Transverse colon (tissue), 4 donors: ENCODE measurements around the gene PGAP6. TPM values are rescaled to one million over a fixed set of nuclear protein-coding genes. Genes with fewer than 3 reads are reported as not detected.
A peak's percentile ranks its signal among the peaks of the same experiment; 100 is the strongest.

Source experiments
- DNase-seq: peaks from one replicate; pipeline ENCODE4 v3.0.0-alpha.2; 2019
- H3K27ac ChIP-seq, 4 donors: fragments of 200-600 bp; sonication (generic); 2 replicates each; pipeline ENCODE4 v1.5.1; 2016 to 2018; ENCODE audit warnings: inconsistent platforms in 4 of 4
- H3K27me3 ChIP-seq: fragments of 200-600 bp; sonication (generic); 2 replicates; pipeline ENCODE4 v1.5.1; 2017; ENCODE audit warnings: inconsistent platforms
- H3K36me3 ChIP-seq, 4 donors: fragments of 200-600 bp; sonication (generic); 2 replicates each; pipeline ENCODE4 v1.5.1; 2017 to 2019; ENCODE audit warnings: inconsistent platforms in 4 of 4
- H3K4me1 ChIP-seq, 4 donors: fragments of 200-600 bp; sonication (generic); 2 replicates each; pipeline ENCODE4 v1.5.1; 2017 to 2020; ENCODE audit warnings: inconsistent platforms in 4 of 4
- H3K4me3 ChIP-seq, 4 donors: fragments of 200-600 bp; sonication (generic); 1 replicate in 1 of 4; 2 replicates in 3 of 4; pipeline versions ENCODE4 v1.5.1 to v1.6.1; 2017 to 2019; ENCODE audit warnings: inconsistent platforms in 4 of 4
- H3K9me3 ChIP-seq, 2 donors: fragments of 200-600 bp; sonication (generic); 2 replicates each; pipeline ENCODE4 v1.5.1; 2017 to 2019; ENCODE audit warnings: inconsistent platforms in 2 of 2
- EP300 ChIP-seq: sonication (generic); formaldehyde crosslinking; IDR thresholded peaks from one replicate; pipeline ENCODE4 v1.6.1; 2017; ENCODE audit warnings: antibody characterized with exemption, low read depth
- POLR2A ChIP-seq: fragments of 450-650 bp; IDR thresholded peaks from one replicate; pipeline ENCODE4 v1.6.1; 2016; ENCODE audit warnings: antibody characterized with exemption, mild to moderate bottlenecking, moderate library complexity
- POLR2AphosphoS5 ChIP-seq, 3 donors: sonication (generic); formaldehyde crosslinking; IDR thresholded peaks; one replicate each; pipeline ENCODE4 v1.6.1; 2016; ENCODE audit warnings: antibody characterized with exemption in 3 of 3
- WGBS, 2 donors: methylation state at CpG; one replicate each; pipeline ENCODE4 v1.1.5; 2018; ENCODE audit warnings: low coverage in 1 of 2; 5-methylcytosine and 5-hydroxymethylcytosine counted together
- in situ Hi-C, 4 donors: fragments of 200-750 bp; cut with MboI; loops; one replicate each; pipeline versions ENCODE4 v1.15.0 to v1.15.1; 2017; ENCODE audit warnings: low sequenced_read_pairs in 3 of 4, low pct_ligation_motif_present in 1 of 4, low pct_unique_long_range_greater_than_20kb in 1 of 4
- intact Hi-C: fragments of 100-400 bp; cut with DNase I; formaldehyde crosslinking; loops from one replicate; pipeline ENCODE4 v1.15.1; 2023; ENCODE audit warnings: low total_unique reads
- total RNA-seq, 4 donors: library from RNA; depleted of rRNA; stranded (reverse); fragments of >200 nt; gene quantifications; one replicate each; pipeline ENCODE4 v1.1.0, GENCODE V29; 2016
- TF ChIP-seq, protein P1 (sequence below), 5 experiments: fragments of 200-600 bp in 3 of 5; fragments of 450-650 bp in 2 of 5; sonication (generic) in 3 of 5; IDR thresholded peaks; 1 replicate in 2 of 5; 2 replicates in 3 of 5; pipeline ENCODE4 v1.5.1; 2016 to 2017; ENCODE audit warnings: antibody characterized with exemption in 5 of 5, inconsistent platforms in 3 of 5, mild to moderate bottlenecking in 2 of 5, moderate library complexity in 1 of 5

PGAP6 gene, protein sequence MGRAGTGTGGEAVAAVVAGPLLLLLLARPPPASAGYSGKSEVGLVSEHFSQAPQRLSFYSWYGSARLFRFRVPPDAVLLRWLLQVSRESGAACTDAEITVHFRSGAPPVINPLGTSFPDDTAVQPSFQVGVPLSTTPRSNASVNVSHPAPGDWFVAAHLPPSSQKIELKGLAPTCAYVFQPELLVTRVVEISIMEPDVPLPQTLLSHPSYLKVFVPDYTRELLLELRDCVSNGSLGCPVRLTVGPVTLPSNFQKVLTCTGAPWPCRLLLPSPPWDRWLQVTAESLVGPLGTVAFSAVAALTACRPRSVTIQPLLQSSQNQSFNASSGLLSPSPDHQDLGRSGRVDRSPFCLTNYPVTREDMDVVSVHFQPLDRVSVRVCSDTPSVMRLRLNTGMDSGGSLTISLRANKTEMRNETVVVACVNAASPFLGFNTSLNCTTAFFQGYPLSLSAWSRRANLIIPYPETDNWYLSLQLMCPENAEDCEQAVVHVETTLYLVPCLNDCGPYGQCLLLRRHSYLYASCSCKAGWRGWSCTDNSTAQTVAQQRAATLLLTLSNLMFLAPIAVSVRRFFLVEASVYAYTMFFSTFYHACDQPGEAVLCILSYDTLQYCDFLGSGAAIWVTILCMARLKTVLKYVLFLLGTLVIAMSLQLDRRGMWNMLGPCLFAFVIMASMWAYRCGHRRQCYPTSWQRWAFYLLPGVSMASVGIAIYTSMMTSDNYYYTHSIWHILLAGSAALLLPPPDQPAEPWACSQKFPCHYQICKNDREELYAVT
- 100 to 1,000 TPM; 105 to 300 (median 179) TPM for total RNA-seq

DNA sequence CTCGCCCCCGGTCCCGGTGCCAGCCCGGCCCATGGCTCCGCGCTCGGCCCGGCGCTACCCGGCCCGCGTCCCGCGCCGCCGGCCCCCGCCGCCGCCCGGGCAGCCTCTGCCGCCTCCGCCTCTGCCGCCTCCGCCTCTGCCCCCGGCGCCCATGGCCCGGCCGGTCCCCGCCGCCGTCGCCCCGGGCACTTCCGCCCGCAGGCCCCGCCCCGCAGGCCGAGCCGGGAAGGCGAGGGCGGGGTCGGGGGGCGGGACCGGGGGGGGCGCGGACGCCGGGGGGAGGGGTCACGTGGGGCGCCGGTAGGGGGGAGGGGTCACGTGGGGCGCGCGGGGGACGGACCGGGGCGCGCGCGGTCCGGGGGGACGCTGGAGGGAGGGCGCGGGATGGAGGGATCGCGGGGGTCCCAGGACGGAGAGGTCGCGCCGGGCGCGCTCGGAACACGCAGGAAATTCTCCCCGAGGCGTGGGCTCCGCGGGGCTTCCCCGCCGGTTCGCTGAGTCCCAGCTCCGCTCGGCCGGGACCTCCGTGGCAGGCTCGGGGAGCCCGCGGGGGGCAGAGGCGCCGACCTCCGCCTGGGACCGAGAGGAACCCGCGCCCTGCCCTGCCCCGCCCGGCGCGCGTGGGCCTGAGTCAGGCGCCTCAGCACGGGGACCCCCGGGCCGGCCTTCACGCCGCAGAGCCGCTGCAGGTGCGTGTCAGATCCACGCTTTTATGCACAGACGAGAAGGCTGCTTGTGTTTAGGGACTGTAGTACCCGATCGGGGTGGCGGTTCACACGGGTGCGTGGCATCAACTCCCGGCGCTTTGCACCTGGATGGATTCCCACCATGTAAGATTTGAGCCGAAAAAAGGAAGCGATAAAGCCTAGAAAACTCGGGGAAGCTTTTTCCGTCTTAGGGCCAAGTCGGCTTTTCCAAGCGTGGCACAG lies at the start of gene PGAP6:
TSS of gene PGAP6 (minus strand) at position 190 of the 929 bp plus-strand sequence. CDS start at position 33, 157 bp downstream.
- peaks cover 22 to 40% (median 33%) of the 10 kb centered on the region in 4 donors for H3K4me1 ChIP-seq
- 0% methylated on average over 21 of the region's 123 CpGs; no CpG with 5 or more reads in 1 of the 2 donors for WGBS, 2 donors

DNA sequence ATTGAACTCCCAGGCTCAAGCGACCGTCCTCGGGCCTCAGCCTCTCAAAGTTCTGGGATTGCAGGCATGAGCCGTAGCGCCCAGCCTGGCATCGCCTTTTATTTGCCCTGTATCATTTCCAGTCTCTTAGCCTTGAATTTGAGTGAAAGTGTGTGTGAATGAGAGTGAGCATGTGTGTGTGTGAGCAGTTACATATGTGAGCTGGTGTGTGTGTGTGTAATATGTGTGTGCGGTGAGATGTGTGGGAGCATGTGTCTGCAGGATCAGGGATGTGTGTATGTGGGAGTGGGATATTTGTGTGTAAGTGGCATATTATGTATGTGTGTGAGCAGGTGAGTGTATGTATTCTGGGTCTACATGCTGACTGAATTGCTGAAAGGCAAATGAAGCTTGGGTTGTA lies 49.1 kb upstream of the PGAP6 start:
- H3K36me3 ChIP-seq = no peaks in the 10 kb centered on the region
- in situ Hi-C loops (no loop called here), intact Hi-C loops (loop anchor here (10.0 kb wide), 1 partner anchor 1614 kb away; the partner anchor contains the start of genes NTHL1 and TSC2)
- no peak overlapping the region for H3K4me3 ChIP-seq
- peaks cover 0 to 22% (median 8%) of the 10 kb centered on the region in 4 donors for H3K4me1 ChIP-seq
- 90 to 95% methylated on average over 4 to 7 of the region's 7 CpGs for WGBS, 2 donors
- no peaks in the 10 kb centered on the region for H3K27me3 ChIP-seq
- no peak overlapping the region for H3K27ac ChIP-seq
- TF ChIP-seq, protein P1, sequence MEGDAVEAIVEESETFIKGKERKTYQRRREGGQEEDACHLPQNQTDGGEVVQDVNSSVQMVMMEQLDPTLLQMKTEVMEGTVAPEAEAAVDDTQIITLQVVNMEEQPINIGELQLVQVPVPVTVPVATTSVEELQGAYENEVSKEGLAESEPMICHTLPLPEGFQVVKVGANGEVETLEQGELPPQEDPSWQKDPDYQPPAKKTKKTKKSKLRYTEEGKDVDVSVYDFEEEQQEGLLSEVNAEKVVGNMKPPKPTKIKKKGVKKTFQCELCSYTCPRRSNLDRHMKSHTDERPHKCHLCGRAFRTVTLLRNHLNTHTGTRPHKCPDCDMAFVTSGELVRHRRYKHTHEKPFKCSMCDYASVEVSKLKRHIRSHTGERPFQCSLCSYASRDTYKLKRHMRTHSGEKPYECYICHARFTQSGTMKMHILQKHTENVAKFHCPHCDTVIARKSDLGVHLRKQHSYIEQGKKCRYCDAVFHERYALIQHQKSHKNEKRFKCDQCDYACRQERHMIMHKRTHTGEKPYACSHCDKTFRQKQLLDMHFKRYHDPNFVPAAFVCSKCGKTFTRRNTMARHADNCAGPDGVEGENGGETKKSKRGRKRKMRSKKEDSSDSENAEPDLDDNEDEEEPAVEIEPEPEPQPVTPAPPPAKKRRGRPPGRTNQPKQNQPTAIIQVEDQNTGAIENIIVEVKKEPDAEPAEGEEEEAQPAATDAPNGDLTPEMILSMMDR (IDR thresholded peaks at IDR 0.05) = no peak
- TF ChIP-seq EP300 (no peak), POLR2AphosphoS5 (IDR thresholded peaks at IDR 0.05) (no peak), POLR2A (no peak)
- DNase-seq = no peak
- no peaks in the 10 kb centered on the region for H3K9me3 ChIP-seq

More for the DNA sequence above, at the start of gene PGAP6:
- Histone ChIP-seq H3K36me3 (no peaks in the 10 kb centered on the region), H3K9me3 (no peaks in the 10 kb centered on the region), H3K27ac (peak within 1 kb of the TSS; percentile 85 to 95 (median 92)), H3K4me3 (peak within 1 kb of the TSS; percentile 76 to 99 (median 86)), H3K27me3 (no peaks in the 10 kb centered on the region)
- TF ChIP-seq EP300 (no peak), POLR2AphosphoS5 (IDR thresholded peaks at IDR 0.05) (peak; percentile 55 to 68 (median 64)), POLR2A (peak; percentile 38)
- TF ChIP-seq, protein P1 (IDR thresholded peaks at IDR 0.05) = no peak
- DNase-seq = peak; percentile 76
- in situ Hi-C loops = no loop called here
- intact Hi-C loops = no loop called here

DNA sequence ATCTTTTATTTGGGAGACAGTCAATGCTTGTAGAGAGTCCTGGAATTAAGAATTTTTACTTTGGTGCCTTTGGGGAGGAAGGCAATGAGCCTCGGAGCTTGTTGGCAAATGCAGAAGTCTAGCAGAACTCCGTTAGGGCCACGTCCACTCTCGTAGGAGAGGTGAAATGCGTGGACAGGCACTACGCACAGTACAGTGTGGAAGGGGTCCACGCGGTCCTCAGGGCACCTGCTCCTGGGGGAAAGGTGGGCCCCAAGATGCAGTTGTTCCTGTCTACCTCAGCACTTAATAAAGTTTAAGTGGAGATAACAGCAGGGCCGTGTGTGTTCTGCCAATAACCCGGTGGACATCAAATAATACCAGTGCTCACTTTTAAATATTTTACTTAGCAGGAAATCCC lies 45.5 kb upstream of the PGAP6 start:
- WGBS, 2 donors = 67% methylated on average over 10 of the region's 10 CpGs; no CpG with 5 or more reads in 1 of the 2 donors
- H3K27ac ChIP-seq = no peak overlapping the region
- intact Hi-C loops = no loop called here

More for the DNA sequence above, 45.5 kb upstream of the PGAP6 start:
- Histone ChIP-seq H3K4me1 (peaks cover 10 to 41% (median 26%) of the 10 kb centered on the region in 4 donors), H3K9me3 (no peaks in the 10 kb centered on the region), H3K4me3 (peak overlapping the region in 2 of 4 donors; percentile 56 to 57), H3K27me3 (peaks cover 9% of the 10 kb centered on the region), H3K36me3 (no peaks in the 10 kb centered on the region)
- in situ Hi-C loops = no loop called here
- TF ChIP-seq POLR2AphosphoS5 (IDR thresholded peaks at IDR 0.05) = no peak
- TF ChIP-seq POLR2A = no peak
- no peak for TF ChIP-seq EP300
- TF ChIP-seq, protein P1 (IDR thresholded peaks at IDR 0.05) = no peak
- no peak for DNase-seq
